H1 (cell line): ENCODE results near the gene SSTR3. TPM values are rescaled to one million over a fixed set of nuclear protein-coding genes. Genes with fewer than 3 reads are reported as not detected.

Experiments
- CTCF ChIA-PET: fragments of 300-600 bp; sonication (Branson Sonifier 250); formaldehyde crosslinking; loops from one replicate; lab custom pipeline; 2021; ENCODE audit not compliant: partially characterized antibody; lab: Charles Lee
- POLR2A ChIA-PET: fragments of 300-600 bp; sonication (Branson Sonifier 250); formaldehyde crosslinking; loops from one replicate; lab custom pipeline; 2021; ENCODE audit warnings: inconsistent platforms; ENCODE audit not compliant: partially characterized antibody; lab: Charles Lee
- DNase-seq, 2 experiments: peaks; one replicate each; pipeline versions ENCODE4 v3.0.0 to v3.0.0-alpha.2; 2010 to 2022; ENCODE audit warnings: low spot score in 2 of 2, low read depth in 1 of 2, mixed read lengths in 1 of 2
- FAIRE-seq: peaks from 2 replicates; lab custom pipeline; 2011; peaks lifted over from hg19 to GRCh38; lab: Jason Lieb, UNC
- H2AFZ ChIP-seq: 2 replicates; pipeline ENCODE4 v1.8.1; 2012; ENCODE audit warnings: low read length, inconsistent platforms
- H2AK5ac ChIP-seq: 2 replicates; pipeline ENCODE4 v1.6.1; 2013; ENCODE audit warnings: low read depth, low read length
- H2BK120ac ChIP-seq: replicated peaks from 2 replicates; pipeline ENCODE3; 2013; ENCODE audit warnings: low read depth, low read length, inconsistent platforms
- H2BK12ac ChIP-seq: 2 replicates; pipeline ENCODE4 v1.6.1; 2013; ENCODE audit warnings: low read depth, low read length
- H2BK15ac ChIP-seq: 2 replicates; pipeline ENCODE4 v1.6.1; 2013; ENCODE audit warnings: low read length
- H2BK20ac ChIP-seq: 2 replicates; pipeline ENCODE4 v1.6.1; 2013; ENCODE audit warnings: low read length
- H2BK5ac ChIP-seq: 2 replicates; pipeline ENCODE4 v1.6.1; 2013; ENCODE audit warnings: low read depth, low read length
- H3K14ac ChIP-seq: 2 replicates; pipeline ENCODE4 v1.6.1; 2013; ENCODE audit warnings: inconsistent platforms; ENCODE audit not compliant: insufficient read length
- H3K18ac ChIP-seq: 2 replicates; pipeline ENCODE4 v1.6.1; 2013; ENCODE audit warnings: low read length; ENCODE audit errors: extremely low read depth
- H3K23ac ChIP-seq: 2 replicates; pipeline ENCODE4 v1.6.1; 2013; ENCODE audit warnings: inconsistent platforms; ENCODE audit not compliant: insufficient read length
- H3K23me2 ChIP-seq: 2 replicates; pipeline ENCODE4 v1.6.1; 2013; ENCODE audit warnings: low read depth, low read length
- H3K27ac ChIP-seq: 2 replicates; pipeline ENCODE4 v1.6.1; 2011; ENCODE audit warnings: low read depth, low read length, inconsistent platforms
- H3K27me3 ChIP-seq, 4 experiments: replicated peaks in 1 of 4; 1 replicate in 1 of 4; 2 replicates in 3 of 4; pipeline versions ENCODE4 v1.6.1 to v1.8.1; 2011 to 2013; ENCODE audit warnings: low read length in 3 of 4, mild to moderate bottlenecking in 3 of 4, inconsistent platforms in 2 of 4, mixed read lengths in 2 of 4, moderate library complexity in 1 of 4; ENCODE audit not compliant: control insufficient read depth in 3 of 4, insufficient read depth in 3 of 4; ENCODE audit errors: extremely low read depth in 1 of 4
- H3K36me3 ChIP-seq, 4 experiments: 2 replicates each; pipeline versions ENCODE4 v1.6.1 to v1.8.1; 2011 to 2013; ENCODE audit warnings: mild to moderate bottlenecking in 4 of 4, low read length in 3 of 4, moderate library complexity in 2 of 4, control low read depth in 1 of 4, inconsistent platforms in 1 of 4; ENCODE audit not compliant: insufficient read depth in 4 of 4, control insufficient read depth in 2 of 4
- H3K4ac ChIP-seq: replicated peaks from 2 replicates; pipeline ENCODE3; 2013; ENCODE audit warnings: low read length, low read depth, mixed read lengths, inconsistent platforms; ENCODE audit not compliant: insufficient read length
- H3K4me1 ChIP-seq, 4 experiments: replicated peaks in 1 of 4; 1 replicate in 1 of 4; 2 replicates in 3 of 4; pipeline versions ENCODE4 v1.6.1 to v1.8.1; 2011 to 2013; ENCODE audit warnings: low read length in 3 of 4, inconsistent platforms in 2 of 4, mixed read lengths in 1 of 4; ENCODE audit not compliant: insufficient read depth in 4 of 4, control insufficient read depth in 3 of 4
- H3K4me2 ChIP-seq, 2 experiments: 2 replicates each; pipeline versions ENCODE4 v1.6.1 to v1.8.1; 2011 to 2013; ENCODE audit warnings: low read depth in 2 of 2, low read length in 2 of 2, control low read depth in 1 of 2, inconsistent platforms in 1 of 2, mild to moderate bottlenecking in 1 of 2; ENCODE audit not compliant: insufficient read depth in 1 of 2
- H3K4me3 ChIP-seq, 4 experiments: fragments of 200-600, 300-600 bp in 1 of 4; sonication (generic), shearing (Covaris generic), sonication (Bioruptor Twin) in 1 of 4; 2 replicates each; pipeline versions ENCODE4 v1.5.1 to v1.8.1; 2011 to 2016; ENCODE audit warnings: low read length in 4 of 4, low read depth in 3 of 4, control low read depth in 2 of 4, inconsistent platforms in 2 of 4, mild to moderate bottlenecking in 2 of 4, mixed read lengths in 1 of 4, moderate library complexity in 1 of 4; ENCODE audit not compliant: insufficient read depth in 2 of 4; ENCODE audit errors: extremely low read depth in 1 of 4
- H3K56ac ChIP-seq: replicated peaks from 2 replicates; pipeline ENCODE3; 2013; ENCODE audit warnings: low read depth, mild to moderate bottlenecking, mixed read lengths, low read length, inconsistent platforms; ENCODE audit not compliant: insufficient read length
- H3K79me1 ChIP-seq: 2 replicates; pipeline ENCODE4 v1.6.1; 2013; ENCODE audit warnings: low read depth, low read length, control low read depth
- H3K79me2 ChIP-seq, 2 experiments: 2 replicates each; pipeline versions ENCODE4 v1.6.1 to v1.8.1; 2012 to 2013; ENCODE audit warnings: low read length in 2 of 2, mild to moderate bottlenecking in 2 of 2, inconsistent platforms in 1 of 2; ENCODE audit not compliant: insufficient read depth in 2 of 2, control insufficient read depth in 1 of 2
- H3K9ac ChIP-seq, 4 experiments: replicated peaks in 1 of 4; 1 replicate in 1 of 4; 2 replicates in 3 of 4; pipeline versions ENCODE4 v1.6.1 to v1.8.1; 2011 to 2013; ENCODE audit warnings: low read depth in 3 of 4, low read length in 3 of 4, control low read depth in 2 of 4, mild to moderate bottlenecking in 2 of 4, moderate library complexity in 2 of 4, inconsistent platforms in 1 of 4; ENCODE audit errors: extremely low read depth in 1 of 4
- H3K9me3 ChIP-seq, 2 experiments: 2 replicates each; pipeline versions ENCODE4 v1.6.1 to v1.8.1; 2012 to 2013; ENCODE audit warnings: mild to moderate bottlenecking in 2 of 2, moderate library complexity in 2 of 2, control low read depth in 1 of 2, inconsistent platforms in 1 of 2, low read depth in 1 of 2, low read length in 1 of 2, mixed read lengths in 1 of 2; ENCODE audit not compliant: insufficient read depth in 2 of 2
- H4K20me1 ChIP-seq, 2 experiments: replicated peaks in 1 of 2; 2 replicates each; pipeline versions ENCODE3 to v1.8.1; 2011 to 2013; ENCODE audit warnings: inconsistent platforms in 2 of 2, low read length in 2 of 2, mild to moderate bottlenecking in 1 of 2; ENCODE audit not compliant: insufficient read depth in 2 of 2, control insufficient read depth in 1 of 2
- H4K5ac ChIP-seq: 2 replicates; pipeline ENCODE4 v1.6.1; 2013; ENCODE audit warnings: low read length, low read depth, mixed read lengths, inconsistent platforms; ENCODE audit not compliant: insufficient read length
- H4K8ac ChIP-seq: 2 replicates; pipeline ENCODE4 v1.8.0; 2013; ENCODE audit warnings: mild to moderate bottlenecking, moderate library complexity, low read length, inconsistent platforms; ENCODE audit not compliant: insufficient read depth; ENCODE audit errors: extremely low read depth
- H4K91ac ChIP-seq: replicated peaks from 2 replicates; pipeline ENCODE3; 2013; ENCODE audit warnings: low read length, mixed read lengths, inconsistent platforms; ENCODE audit not compliant: insufficient read length
- ASH2L ChIP-seq: fragments of 200-600, 300-600 bp; sonication (generic); IDR thresholded peaks from one replicate; pipeline ENCODE4 v1.7.1; 2017; ENCODE audit warnings: low read length
- BACH1 ChIP-seq: IDR thresholded peaks from 2 replicates; pipeline ENCODE4 v1.6.1; 2012; ENCODE audit warnings: low read length, improper control_type of control experiment
- CHD2 ChIP-seq: IDR thresholded peaks from 2 replicates; pipeline ENCODE4 v1.6.1; 2012; ENCODE audit warnings: low read length, improper control_type of control experiment
- HDAC6 ChIP-seq: IDR thresholded peaks from one replicate; pipeline ENCODE4 v1.7.1; 2012; ENCODE audit warnings: low read depth, mild to moderate bottlenecking, inconsistent platforms, low read length, moderate library complexity
- JUN ChIP-seq: IDR thresholded peaks from 2 replicates; pipeline ENCODE4 v1.6.1; 2011; ENCODE audit warnings: low read depth, mild to moderate bottlenecking, improper control_type of control experiment, low read length
- KDM1A ChIP-seq: fragments of 200-600, 300-600 bp; sonication (generic); IDR thresholded peaks from 2 replicates; pipeline ENCODE4 v1.7.1; 2016; ENCODE audit warnings: mild to moderate bottlenecking, low read length, borderline replicate concordance
- KDM4A ChIP-seq: IDR thresholded peaks from one replicate; pipeline ENCODE4 v1.7.1; 2012; ENCODE audit warnings: low read depth, mild to moderate bottlenecking, moderate library complexity, low read length, inconsistent platforms; ENCODE audit not compliant: severe bottlenecking
- NANOG ChIP-seq: IDR thresholded peaks from 2 replicates; pipeline ENCODE4 v1.6.1; 2011; ENCODE audit warnings: low read length, low read depth, mild to moderate bottlenecking, inconsistent platforms; ENCODE audit not compliant: insufficient read depth, poor library complexity, severe bottlenecking
- TAF1 ChIP-seq: IDR thresholded peaks from 2 replicates; pipeline ENCODE4 v1.6.1; 2011; ENCODE audit warnings: mild to moderate bottlenecking, low read depth, low read length
- TBP ChIP-seq: IDR thresholded peaks from 2 replicates; pipeline ENCODE4 v1.6.1; 2011; ENCODE audit warnings: low read depth, low read length, improper control_type of control experiment
- TCF12 ChIP-seq: IDR thresholded peaks from 2 replicates; pipeline ENCODE4 v1.6.1; 2011; ENCODE audit warnings: low read depth, mild to moderate bottlenecking, low read length
- WGBS, 2 experiments: shearing (Covaris generic) in 1 of 2; methylation state at CpG; one replicate each; pipeline versions ENCODE4 v1.1.6 to v1.1.7; 2013 to 2015; ENCODE audit warnings: low lambda C conversion rate in 2 of 2, mixed read lengths in 2 of 2, inconsistent platforms in 1 of 2, low coverage in 1 of 2, missing lambda C conversion rate in 1 of 2; ENCODE audit not compliant: insufficient replicate concordance in 2 of 2, insufficient coverage in 1 of 2, insufficient read length in 1 of 2; ENCODE audit errors: extremely low coverage in 1 of 2, missing lambda C conversion rate in 1 of 2; 5-methylcytosine and 5-hydroxymethylcytosine counted together
- polyA plus RNA-seq, 7 experiments: library from polyadenylated mRNA; depleted of rRNA in 3 of 7; stranded (reverse) in 5 of 7; unstranded in 2 of 7; fragments of >200 nt in 5 of 7; fragments of 200-250 nt in 2 of 7; gene quantifications; 1 replicate in 5 of 7; 2 replicates in 1 of 7; 4 replicates in 1 of 7; pipeline versions ENCODE4 v1.2.1 to v1.2.3, GENCODE V29; 2011 to 2013; ENCODE audit warnings: missing spikeins in 2 of 7, mixed read lengths in 2 of 7
- total RNA-seq: library from RNA; stranded (reverse); fragmentation: NEBNext Ultra II Directional; extraction: Animal tissue kit (Norgen Biotek cat#: 25700); gene quantifications from 2 replicates; pipeline ENCODE4 v1.2.1, GENCODE V29; 2021
- TF ChIP-seq, protein P1 (sequence below): IDR thresholded peaks from 2 replicates; pipeline ENCODE4 v1.6.1; 2012; ENCODE audit warnings: inconsistent platforms

SSTR3 gene
- total and polyA plus RNA-seq, 2 of the 8 experiments (the other 6 are each of a cell fraction or from before 2014, with no cell fraction given): 0.22 to 0.77 TPM

DNA sequence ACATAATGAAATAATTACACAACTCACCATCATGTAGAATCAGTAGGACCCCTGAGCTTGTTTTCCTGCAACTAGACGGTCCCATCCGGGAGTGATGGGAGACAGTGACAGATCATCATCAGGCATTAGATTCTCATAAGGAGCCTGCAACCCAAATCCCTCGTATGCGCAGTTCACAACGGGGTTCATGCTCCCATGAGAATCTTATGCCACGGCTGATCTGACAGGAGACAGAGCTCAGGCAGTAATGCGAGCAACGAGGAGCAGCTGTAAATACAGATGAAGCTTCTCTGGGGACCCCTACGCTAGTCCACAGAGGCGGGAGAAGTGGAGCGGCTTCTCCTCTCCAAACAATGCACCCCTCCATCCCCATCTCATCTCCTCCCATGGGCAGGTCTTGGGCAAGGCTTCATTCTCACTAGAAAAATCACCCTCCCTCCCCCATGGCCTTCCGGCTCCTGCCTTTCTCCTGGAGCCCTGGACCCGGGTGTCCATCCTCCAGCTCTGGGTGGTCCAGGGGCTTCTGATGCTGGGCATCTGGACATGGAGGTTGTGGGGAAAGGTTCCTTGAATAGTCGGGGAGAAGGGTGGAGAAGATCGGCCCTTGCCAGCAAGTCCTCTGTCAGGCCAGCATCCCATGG, 48.0 kb upstream of the SSTR3 start:
- ChIA-PET POLR2A (interaction anchor here (0.7 to 1.3 kb wide), 4 partner anchors 13 to 239 kb away, joined by 3 read pairs; no protein-coding TSS in a partner anchor), CTCF (interaction anchor here (0.6 to 5.9 kb wide), 83 partner anchors 10 to 841 kb away, joined by 3 to 97 read pairs (median 4); partner anchors contain the start of genes KCTD17, MFNG, RAC2 and SSTR3)
- Histone ChIP-seq H3K56ac (no peak overlapping the region), H3K27me3 (peaks cover 0 to 12% (median 7%) of the 10 kb centered on the region in 4 experiments; a peak in 2 of 7 replicates), H3K36me3 (no peaks in the 10 kb centered on the region), H4K8ac (no peak overlapping the region), H3K4me3 (peak overlapping the region in 1 of 4 experiments; percentile 40; a peak in 2 of 8 replicates), H3K18ac (no peak overlapping the region), H2AK5ac (no peak overlapping the region), H3K79me1 (no peaks in the 10 kb centered on the region), H2BK15ac (0 out of 2 replicates have a peak overlapping the region, but pooled peaks have one; percentile 10), H4K20me1 (no peaks in the 10 kb centered on the region), H4K91ac (no peak overlapping the region), H2BK12ac (no peak overlapping the region), H3K79me2 (no peaks in the 10 kb centered on the region), H3K14ac (no peak overlapping the region), H3K9ac (no peak overlapping the region), H2AFZ (no peak overlapping the region), H3K4ac (no peak overlapping the region), H3K27ac (no peak overlapping the region), H2BK120ac (no peak overlapping the region), H3K9me3 (peaks cover 12% of the 10 kb centered on the region in 2 experiments), H3K23me2 (no peaks in the 10 kb centered on the region; the same call in 1 of the 2 replicates), H3K23ac (no peak overlapping the region), H3K4me2 (peak overlapping the region in 1 of 2 experiments; percentile 26; a peak in 1 of 4 replicates), H3K4me1 (peaks cover 4 to 12% (median 5%) of the 10 kb centered on the region in 4 experiments), H2BK5ac (no peak overlapping the region), H2BK20ac (no peak overlapping the region), H4K5ac (no peak overlapping the region)
- DNase-seq (no peak), FAIRE-seq (no peak)
- 76% methylated on average over 15 of the region's 15 CpGs; no CpG with 5 or more reads in 1 of the 2 experiments for WGBS, 2 experiments
- TF ChIP-seq JUN (no peak), HDAC6 (no peak), KDM1A (no peak), NANOG (no peak), BACH1 (no peak), KDM4A (no peak), TCF12 (no peak), TAF1 (no peak), CHD2 (no peak), ASH2L (no peak), TBP (no peak)
- TF ChIP-seq, protein P1, sequence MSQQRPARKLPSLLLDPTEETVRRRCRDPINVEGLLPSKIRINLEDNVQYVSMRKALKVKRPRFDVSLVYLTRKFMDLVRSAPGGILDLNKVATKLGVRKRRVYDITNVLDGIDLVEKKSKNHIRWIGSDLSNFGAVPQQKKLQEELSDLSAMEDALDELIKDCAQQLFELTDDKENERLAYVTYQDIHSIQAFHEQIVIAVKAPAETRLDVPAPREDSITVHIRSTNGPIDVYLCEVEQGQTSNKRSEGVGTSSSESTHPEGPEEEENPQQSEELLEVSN: no peak
